Measurements from ENCODE around the gene CDH4.

CDH4 gene

DNA sequence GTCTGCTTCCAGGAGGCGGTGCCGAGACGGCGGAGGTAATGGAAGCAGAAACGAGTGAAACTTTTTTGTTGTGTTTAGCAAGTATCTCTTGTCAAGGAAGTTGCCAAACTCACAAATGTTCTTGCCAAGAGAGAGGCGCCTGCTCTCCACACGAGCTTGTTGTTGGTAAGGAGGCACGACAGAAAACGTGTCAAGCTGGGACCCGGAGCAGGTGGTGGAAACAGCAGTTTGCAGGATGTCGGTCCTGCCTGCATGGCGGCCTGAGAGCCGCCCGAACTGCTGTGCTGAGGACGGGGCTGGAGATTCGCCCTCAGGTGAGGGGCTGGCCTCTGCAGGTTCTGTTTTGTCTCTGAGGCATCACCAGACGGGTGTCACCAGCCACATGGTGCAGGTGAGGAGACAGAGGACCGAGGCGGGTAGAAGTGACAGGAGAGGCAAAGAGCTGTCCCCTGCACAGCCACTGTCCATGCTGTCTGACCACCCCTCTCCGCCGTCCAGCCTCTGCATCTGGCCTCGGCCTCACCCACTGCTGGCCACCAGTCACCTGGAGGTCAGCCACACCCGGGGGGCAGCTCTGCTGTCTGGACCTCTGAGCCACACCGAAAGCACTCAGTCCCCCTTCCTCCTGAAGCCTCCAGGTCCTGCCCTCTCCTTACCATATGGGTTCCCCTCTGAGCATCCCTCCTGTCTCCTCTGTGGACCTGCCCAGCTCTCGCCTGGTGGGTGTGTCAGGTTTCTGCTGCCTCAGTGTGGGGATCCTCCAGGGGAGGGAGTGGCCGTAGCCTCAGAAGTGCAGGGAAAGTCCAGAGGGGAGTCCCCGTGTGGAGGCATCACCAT is 552.1 kb downstream of the CDH4 start:
- no peak for DNase-seq

DNA sequence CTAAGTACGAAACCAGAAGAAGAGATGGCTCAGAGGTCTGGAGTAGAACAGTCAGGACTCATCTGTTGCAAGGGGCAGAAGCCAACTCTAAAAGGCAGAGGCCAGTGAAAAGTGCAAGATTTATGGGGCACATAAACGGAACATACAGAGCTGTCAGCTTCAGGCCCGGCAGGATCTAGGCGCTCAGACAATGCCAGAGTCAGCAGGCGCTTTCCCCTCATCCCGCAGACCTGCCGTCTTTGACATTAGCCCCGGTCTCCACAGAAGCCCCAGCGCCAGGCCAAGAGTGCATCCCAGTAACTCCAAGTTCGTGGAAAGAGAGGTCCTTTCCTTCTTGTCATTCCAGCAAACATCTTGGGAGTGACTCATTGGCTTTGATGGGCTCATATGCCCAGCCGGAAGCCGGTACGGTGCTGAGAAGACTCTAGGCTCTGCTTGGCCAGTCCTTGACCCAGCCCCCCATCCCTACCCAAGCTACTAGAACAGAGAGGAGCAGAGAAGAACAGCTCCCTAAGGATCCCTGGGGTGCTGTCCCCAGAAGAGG is 552.8 kb downstream of the CDH4 start:
- no peak for DNase-seq

DNA sequence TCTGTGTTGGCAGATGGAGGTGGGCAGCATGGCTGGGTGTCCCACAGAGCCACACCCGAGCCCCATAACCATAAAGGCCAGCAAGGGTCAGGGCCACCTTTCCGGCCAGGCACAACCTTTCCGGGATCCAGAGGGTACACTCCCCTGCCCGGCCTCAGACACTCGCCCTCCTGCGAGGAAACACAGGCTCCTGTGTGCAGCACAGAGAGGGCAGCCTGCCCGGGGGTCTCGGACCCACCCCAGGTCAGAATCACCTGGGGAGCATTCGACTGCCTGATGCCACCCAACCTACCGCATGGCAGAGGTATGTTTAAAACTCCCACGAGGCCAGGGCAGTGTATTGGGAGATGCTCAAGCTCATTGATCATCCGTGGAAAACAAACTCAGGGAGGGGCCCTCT is 553.3 kb downstream of the CDH4 start:
- DNase-seq = no peak

- DNase-seq = no peak
Measured at GRCh38 chr20:61805781-61806180, 553.7 kb downstream of the CDH4 start.

- DNase-seq = no peak
Measured at GRCh38 chr20:61806314-61806713, 554.3 kb downstream of the CDH4 start.

- no peak for DNase-seq
Measured at GRCh38 chr20:61806995-61807394, 554.9 kb downstream of the CDH4 start.

GRCh38 chr20:61807471-61808160 is 555.6 kb downstream of the CDH4 start:
- no peak for DNase-seq

DNA sequence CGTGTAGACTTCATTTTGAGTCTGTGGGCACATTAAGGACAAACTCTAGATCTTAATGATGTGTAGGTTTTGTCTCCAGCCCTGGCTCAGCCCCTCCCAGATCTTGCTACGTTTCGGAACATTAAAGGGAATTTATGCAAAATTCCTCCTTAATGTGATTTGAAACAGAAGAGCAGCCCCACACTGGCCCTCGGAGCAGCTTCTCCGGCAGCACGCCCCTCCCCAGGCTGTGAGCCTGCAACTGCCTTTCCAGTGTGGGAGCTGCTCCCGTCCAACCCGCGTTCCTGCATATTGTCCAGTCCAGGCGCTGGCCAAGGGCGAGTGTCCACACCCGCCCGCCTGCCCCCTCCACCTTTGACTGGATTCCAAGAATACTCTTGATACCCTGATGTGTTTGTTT is 556.4 kb downstream of the CDH4 start:
- no peak for DNase-seq

DNA sequence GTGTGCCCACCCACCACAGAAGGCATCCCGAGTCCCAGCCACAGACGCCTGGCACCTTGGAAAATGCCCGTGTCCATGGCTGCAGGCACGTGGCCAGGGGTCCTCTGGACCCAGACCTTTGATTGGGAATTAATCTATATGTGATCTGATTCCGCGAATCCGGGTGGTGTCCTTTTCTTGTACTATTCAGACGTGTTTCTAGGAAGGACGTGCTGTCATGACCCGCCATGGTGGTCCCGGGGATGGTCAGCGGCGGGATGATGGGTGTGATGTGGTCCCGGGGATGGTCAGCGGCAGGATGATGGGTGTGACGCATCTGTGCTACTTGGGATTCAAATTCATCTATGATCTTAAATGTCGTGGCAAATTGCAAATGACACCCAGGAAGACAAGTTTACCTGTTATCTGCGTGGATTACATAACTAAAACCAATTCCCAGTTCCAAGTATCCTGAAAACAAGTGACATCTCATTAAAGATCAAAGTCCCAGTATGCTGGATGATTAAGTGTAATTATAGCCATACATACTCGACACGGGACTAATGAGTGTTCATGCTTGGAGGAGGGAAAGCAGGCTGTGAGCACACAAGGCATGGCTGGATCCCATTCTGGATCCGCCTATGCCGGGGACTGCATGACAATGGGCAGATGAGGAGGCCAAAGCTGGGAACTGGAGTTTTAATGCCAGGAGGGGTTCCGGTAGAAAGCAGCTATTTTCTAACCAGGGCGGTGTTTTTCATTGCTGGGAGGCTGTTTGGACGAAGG is 557.1 kb downstream of the CDH4 start:
- DNase-seq = no peak

DNA sequence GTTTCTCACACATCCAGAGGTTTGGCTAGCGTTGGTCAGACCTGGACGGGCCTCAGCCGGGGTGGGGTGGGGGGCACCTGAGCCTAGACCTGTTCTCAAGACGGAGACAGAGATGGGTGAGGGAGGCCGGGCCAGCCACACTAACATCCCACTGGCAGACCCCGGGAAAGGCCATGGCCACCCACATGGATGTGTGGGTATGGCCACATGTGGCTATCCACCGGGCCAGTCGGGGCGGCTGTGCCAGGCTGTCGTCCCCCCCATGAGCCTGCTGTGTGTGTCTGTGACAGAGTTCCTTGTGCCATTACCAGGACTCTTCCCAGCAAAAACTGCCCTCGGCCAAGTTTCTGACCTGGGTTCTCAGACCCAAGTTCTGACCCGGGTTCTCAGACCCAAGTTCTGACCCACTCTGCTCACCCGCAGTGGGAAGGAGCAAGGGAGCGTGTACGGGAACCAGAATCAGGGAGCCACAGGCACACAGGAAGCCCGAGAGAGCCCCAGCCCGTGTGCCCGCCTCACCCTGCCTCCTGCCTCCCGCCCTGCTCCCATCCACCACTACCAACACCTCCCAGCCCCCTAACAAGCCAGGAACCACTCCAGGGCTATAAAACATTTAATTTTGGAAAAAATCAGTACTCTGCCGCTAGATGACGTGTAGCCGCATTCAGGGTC is 558.1 kb downstream of the CDH4 start:
- DNase-seq = no peak

DNA sequence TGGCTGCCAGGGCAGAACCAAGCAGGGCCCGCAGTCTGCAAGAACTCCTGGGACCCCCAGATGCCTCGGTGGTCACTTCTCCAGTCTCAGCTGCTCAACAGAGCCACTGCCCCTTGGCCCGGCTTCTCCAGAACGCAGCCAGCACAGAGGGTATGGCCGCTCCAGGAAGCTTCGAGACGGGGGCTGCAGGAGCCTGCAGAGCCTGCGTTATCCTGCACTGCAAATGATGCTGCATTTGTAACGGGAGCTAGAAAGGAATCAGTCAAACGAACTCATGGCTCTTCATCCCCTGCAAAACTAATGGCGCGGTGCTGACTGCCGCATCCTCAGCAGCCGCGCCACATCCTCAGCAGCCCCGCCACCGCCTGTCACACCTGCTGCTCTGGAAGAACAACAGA is 558.7 kb downstream of the CDH4 start:
- DNase-seq = no peak

- DNase-seq = no peak
Measured at GRCh38 chr20:61811166-61811565, 559.1 kb downstream of the CDH4 start.

DNA sequence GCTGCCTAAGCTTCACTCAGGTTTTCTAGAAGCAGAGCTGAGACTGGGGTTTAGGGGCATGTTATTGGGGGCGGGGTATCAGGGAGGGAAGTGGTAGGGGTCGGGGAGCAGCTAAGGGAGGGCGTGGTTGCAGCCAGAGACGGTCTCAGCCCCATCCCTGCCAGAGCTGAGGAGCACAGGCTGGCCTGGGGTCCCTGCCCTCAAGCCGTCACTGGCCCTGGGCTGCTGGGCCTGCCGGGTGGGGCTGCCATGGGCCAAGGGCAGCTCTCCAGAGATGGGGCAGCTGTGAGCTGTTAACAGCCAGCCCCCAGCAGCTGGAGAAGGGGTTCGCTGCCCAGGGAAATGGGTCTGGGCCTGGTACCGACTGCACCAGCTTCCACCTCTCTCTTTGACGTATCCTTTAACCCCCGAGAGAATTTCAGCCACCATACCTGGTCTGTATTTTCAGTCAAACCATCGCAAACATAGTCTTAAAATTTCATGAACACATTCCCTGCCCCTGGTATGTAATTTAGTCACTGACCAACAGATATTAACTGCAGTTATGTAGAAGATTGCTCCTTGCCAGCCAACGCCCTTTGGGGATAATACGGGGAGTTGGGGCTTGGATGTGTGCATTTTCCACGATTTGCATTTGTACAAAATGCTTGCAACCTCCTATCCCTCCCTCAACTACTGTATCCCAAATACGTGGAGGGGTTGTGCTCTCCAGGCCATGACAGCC is 560.2 kb downstream of the CDH4 start:
- DNase-seq = no peak

DNA sequence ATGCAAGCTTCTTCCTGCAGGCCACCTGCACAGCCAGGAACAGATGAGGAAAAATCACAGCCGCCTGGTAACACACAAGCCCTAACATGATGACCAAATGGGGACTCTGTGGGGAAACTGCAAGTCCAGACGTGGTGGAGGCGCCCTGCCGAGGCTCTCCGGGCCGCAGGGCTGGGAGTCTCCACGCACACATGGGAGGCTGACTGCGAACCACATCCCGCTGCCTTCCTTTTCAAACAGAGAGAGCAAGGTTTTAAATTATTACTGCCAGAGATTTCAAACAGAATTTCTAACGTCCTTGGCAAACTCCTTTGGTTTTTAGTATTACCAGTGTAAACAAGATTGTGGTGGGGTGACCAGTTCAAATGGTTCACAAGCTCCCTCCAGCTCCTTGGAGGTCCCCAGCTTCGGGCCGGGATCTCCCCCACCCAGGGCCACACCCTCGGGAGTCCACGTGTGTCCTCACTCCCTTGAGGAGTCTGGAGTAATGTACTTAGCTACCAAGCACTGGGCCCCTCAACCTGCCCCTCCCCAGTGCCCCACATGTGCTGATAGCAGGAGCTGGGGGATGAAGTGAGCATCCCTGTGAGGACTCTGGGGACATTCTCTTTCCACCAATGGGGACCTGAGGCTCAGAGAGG is 560.9 kb downstream of the CDH4 start:
- DNase-seq = no peak

DNA sequence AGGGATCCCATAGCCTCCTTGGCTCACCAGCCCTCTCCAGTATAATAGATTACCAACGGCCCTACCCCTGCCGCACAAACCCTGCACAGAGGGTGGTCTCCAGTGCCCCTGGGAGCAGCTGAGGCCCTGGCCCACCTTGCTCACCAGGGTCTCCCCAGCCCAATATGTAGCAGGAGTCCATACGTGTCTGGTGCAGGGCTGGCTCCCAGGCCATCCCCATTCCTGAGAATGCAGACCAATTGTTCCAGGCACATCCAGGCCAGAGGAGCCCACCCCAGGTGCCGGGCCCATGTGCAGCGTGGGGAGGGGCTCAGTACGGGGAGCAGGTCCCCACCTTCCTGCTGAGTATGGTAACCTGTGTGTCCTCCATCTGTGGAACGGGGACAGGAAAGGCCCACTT is 561.7 kb downstream of the CDH4 start:
- DNase-seq = no peak

GRCh38 chr20:61814244-61814643 is 562.2 kb downstream of the CDH4 start:
- DNase-seq = no peak

GRCh38 chr20:61814726-61815125 is 562.7 kb downstream of the CDH4 start:
- no peak for DNase-seq

DNA sequence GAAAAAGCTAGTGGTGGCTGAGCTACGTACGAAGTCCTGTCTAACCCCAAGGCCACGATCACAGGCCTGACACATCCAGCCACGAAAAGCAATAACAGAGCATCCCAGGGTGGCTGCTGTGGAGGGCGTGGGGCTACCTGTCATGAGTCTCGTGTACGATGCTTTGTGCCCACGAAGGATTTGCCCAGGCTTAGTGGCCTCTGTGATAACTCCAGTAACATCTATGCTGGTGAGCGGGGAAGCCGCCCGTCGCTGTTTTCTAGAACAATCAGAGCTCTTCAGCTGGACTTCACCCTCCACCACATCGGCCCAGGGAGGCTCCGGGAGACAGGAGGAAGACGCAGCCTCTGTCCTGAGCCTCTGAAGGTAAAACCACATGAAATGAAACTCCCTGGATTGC is 563.1 kb downstream of the CDH4 start:
- no peak for DNase-seq

DNA sequence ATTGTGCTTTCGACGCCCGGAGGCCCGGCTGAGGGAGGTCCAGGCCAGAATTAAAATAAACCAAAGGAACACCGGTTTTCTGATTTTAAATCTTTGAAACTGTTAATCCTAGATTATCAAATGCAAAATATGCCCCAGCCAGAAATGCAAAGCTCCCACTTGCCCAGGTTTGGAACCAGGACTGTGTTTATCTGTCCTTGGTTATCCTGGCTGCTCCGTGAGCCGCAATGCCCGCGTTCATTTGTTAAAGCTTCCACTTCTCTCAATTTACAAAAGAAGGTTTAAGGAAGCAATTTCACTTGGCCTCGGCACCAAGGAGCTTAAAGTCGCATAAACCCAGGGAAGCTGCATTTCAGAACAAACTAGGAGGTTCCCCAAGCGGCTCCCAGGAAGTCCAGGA is 563.6 kb downstream of the CDH4 start:
- DNase-seq = no peak

- no peak for DNase-seq
Measured at GRCh38 chr20:61816606-61817460, 564.8 kb downstream of the CDH4 start.

GRCh38 chr20:61817575-61817974 is 565.5 kb downstream of the CDH4 start:
- no peak for DNase-seq
